Neural crest cell (in vitro differentiated cells): ENCODE data around the gene ARHGAP22. TPM values are rescaled to one million over a fixed set of nuclear protein-coding genes. Genes with fewer than 3 reads are reported as not detected.

Source experiments
- DNase-seq: peaks from one replicate; pipeline ENCODE4 v3.0.0; 2021; ENCODE audit warnings: low read depth, mixed read lengths, low spot score
- H3K27ac Mint-ChIP-seq: one replicate; pipeline ENCODE4 v1.8.0; 2021; ENCODE audit warnings: mild to moderate bottlenecking, mixed read lengths; ENCODE audit not compliant: unreplicated experiment
- H3K27me3 Mint-ChIP-seq: 2 replicates; pipeline ENCODE4 v1.8.0; 2021; ENCODE audit warnings: low read depth, mild to moderate bottlenecking, mixed read lengths
- H3K36me3 Mint-ChIP-seq: 2 replicates; pipeline ENCODE4 v1.8.0; 2021; ENCODE audit warnings: low read depth, mild to moderate bottlenecking, mixed read lengths
- H3K4me1 Mint-ChIP-seq: 2 replicates; pipeline ENCODE4 v1.8.0; 2021; ENCODE audit warnings: mixed read lengths
- H3K4me3 Mint-ChIP-seq: one replicate; pipeline ENCODE4 v1.8.0; 2021; ENCODE audit warnings: mild to moderate bottlenecking, mixed read lengths
- H3K9me3 Mint-ChIP-seq: 2 replicates; pipeline ENCODE4 v1.8.0; 2021; ENCODE audit warnings: mixed read lengths
- total RNA-seq: library from RNA; stranded (reverse); gene quantifications from 2 replicates; pipeline ENCODE4 v1.2.1, GENCODE V29; 2021
- TF ChIP-seq, protein P1 (sequence below): fragments of 200-600 bp; sonication (generic); conservative IDR thresholded peaks from 2 replicates; pipeline ENCODE4 v1.5.0; 2021; ENCODE audit warnings: antibody characterized with exemption, mild to moderate bottlenecking

The ARHGAP22 gene
- total RNA-seq, 1 donor from 2014 or later = 5.2 TPM

GRCh38 chr10:48640326-48640725 is 35.5 kb upstream of the ARHGAP22 start:
- Mint-ChIP-seq H3K9me3 (peaks cover 2% of the 10 kb centered on the region), H3K4me3 (no peak overlapping the region), H3K4me1 (no peaks in the 10 kb centered on the region), H3K27ac (no peak overlapping the region), H3K27me3 (peaks cover 3% of the 10 kb centered on the region), H3K36me3 (peaks cover 3% of the 10 kb centered on the region)
- no peak for DNase-seq
- TF ChIP-seq, protein P1, sequence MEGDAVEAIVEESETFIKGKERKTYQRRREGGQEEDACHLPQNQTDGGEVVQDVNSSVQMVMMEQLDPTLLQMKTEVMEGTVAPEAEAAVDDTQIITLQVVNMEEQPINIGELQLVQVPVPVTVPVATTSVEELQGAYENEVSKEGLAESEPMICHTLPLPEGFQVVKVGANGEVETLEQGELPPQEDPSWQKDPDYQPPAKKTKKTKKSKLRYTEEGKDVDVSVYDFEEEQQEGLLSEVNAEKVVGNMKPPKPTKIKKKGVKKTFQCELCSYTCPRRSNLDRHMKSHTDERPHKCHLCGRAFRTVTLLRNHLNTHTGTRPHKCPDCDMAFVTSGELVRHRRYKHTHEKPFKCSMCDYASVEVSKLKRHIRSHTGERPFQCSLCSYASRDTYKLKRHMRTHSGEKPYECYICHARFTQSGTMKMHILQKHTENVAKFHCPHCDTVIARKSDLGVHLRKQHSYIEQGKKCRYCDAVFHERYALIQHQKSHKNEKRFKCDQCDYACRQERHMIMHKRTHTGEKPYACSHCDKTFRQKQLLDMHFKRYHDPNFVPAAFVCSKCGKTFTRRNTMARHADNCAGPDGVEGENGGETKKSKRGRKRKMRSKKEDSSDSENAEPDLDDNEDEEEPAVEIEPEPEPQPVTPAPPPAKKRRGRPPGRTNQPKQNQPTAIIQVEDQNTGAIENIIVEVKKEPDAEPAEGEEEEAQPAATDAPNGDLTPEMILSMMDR = no peak

GRCh38 chr10:48639632-48640031 is 34.8 kb upstream of the ARHGAP22 start:
- H3K27ac Mint-ChIP-seq = no peak overlapping the region
- H3K9me3 Mint-ChIP-seq = peaks cover 2% of the 10 kb centered on the region
- H3K4me3 Mint-ChIP-seq = no peak overlapping the region
- no peaks in the 10 kb centered on the region for H3K4me1 Mint-ChIP-seq
- H3K27me3 Mint-ChIP-seq = peaks cover 3% of the 10 kb centered on the region
- DNase-seq = no peak
- TF ChIP-seq, protein P1 = no peak
- H3K36me3 Mint-ChIP-seq = peaks cover 3% of the 10 kb centered on the region

DNA sequence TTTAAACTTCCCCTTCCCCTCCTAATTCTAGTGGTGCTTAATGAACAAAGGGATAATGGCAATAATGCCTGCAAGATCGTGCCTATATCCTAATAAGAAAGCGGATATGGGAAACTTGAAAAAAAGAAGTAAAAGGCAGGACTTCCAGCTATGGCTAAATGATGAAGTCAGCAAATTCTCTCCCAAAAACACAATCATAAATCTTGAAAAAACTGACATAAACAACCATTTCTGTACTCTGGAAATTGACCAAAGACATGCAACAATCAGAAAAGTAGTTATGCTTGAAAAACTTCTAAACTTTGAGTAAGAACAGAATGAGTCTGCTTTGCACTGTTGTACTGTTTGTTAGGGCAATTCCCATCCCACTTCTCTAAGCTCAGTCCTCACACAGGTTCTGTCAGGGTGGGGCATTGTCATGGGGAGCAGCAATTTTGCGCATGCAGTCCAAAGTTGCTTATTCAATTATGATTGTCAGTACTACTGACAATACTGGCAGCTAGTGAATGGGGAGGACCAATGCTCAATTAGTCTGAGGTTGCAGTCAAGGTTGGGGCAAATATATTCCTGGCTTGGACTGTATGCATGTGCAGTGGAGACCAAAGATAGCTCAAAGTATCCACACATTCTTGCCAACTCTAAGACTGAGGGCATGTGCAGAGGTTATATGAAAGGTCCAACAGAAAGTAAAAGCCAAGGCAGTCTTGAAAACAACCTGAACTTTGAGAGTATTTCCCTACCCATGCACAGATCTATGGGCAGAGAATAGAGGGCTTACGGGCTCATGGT is 34.1 kb upstream of the ARHGAP22 start:
- Mint-ChIP-seq H3K27ac (no peak overlapping the region), H3K9me3 (peaks cover 2% of the 10 kb centered on the region)

DNA sequence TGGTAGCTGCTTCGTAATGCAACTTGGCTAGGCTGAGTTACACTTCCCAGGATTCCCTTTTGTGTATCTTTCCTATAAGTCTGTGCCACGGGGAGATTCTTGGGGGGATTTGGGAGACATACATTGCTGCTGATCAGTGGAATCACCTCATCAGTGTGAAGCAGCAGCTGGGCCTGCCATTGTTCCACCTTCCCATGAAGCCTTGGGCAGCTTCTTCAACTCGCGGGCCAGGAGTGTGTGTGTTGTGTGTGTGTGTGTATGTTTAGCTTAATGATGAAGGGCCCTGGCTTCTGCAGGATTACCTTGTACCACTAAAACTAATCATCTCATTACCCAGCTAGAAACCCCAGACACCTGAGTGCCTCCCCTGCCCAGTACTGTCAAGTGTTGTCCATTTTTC is 33.3 kb upstream of the ARHGAP22 start:
- Mint-ChIP-seq H3K27ac (no peak overlapping the region), H3K9me3 (peaks cover 2% of the 10 kb centered on the region), H3K4me3 (no peak overlapping the region), H3K4me1 (no peaks in the 10 kb centered on the region), H3K36me3 (peaks cover 3% of the 10 kb centered on the region), H3K27me3 (peaks cover 3% of the 10 kb centered on the region)
- no peak for DNase-seq
- TF ChIP-seq, protein P1 = no peak

More for the DNA sequence above, 34.1 kb upstream of the ARHGAP22 start:
- Mint-ChIP-seq H3K4me3 (no peak overlapping the region), H3K36me3 (peaks cover 3% of the 10 kb centered on the region), H3K4me1 (no peaks in the 10 kb centered on the region), H3K27me3 (peaks cover 3% of the 10 kb centered on the region)
- no peak for DNase-seq
- TF ChIP-seq, protein P1 = no peak

DNA sequence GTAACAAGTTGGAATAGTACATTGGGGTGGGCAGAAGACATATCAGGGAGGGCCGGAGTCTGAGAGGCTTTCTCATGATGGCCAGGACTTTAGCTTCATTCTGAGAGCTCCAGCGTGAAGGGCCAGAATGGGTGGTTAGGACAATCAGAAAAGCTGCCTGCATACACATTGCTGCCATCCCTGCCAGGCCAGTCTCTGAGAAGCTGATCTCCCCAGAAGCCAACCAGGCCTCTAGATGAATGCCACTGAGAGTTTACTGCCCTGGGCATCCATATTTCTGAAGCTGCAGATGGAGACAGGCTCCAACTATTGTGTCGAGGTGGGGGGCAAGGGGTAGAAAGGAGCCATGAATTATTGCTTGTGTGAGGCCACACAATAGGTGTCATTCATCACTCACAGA is 32.0 kb upstream of the ARHGAP22 start:
- Mint-ChIP-seq H3K27ac (no peak overlapping the region), H3K4me3 (no peak overlapping the region), H3K36me3 (peaks cover 2% of the 10 kb centered on the region), H3K27me3 (peaks cover 12% of the 10 kb centered on the region), H3K4me1 (no peaks in the 10 kb centered on the region), H3K9me3 (peaks cover 2% of the 10 kb centered on the region)
- TF ChIP-seq, protein P1 = no peak
- no peak for DNase-seq
